Thyroid gland (tissue), 4 donors: ENCODE data around the gene TM4SF5.

Experiments used
- CTCF ChIP-seq, 6 experiments: fragments of 200-600 bp in 3 of 6; fragments of 450-650 bp in 3 of 6; sonication (generic) in 3 of 6; IDR thresholded peaks; one replicate each; pipeline ENCODE4 v1.5.1; 2016 to 2019; ENCODE audit warnings: antibody characterized with exemption in 6 of 6, mild to moderate bottlenecking in 2 of 6, inconsistent platforms in 1 of 6, moderate library complexity in 1 of 6
- POLR2A ChIP-seq, 2 donors: fragments of 450-650 bp; IDR thresholded peaks; one replicate each; pipeline ENCODE4 v1.6.1; 2017; ENCODE audit warnings: antibody characterized with exemption in 2 of 2, mild to moderate bottlenecking in 2 of 2, moderate library complexity in 1 of 2

GRCh38 chr17:4811471-4811870 is 39.8 kb downstream of the TM4SF5 start:
- no peak for TF ChIP-seq POLR2A (IDR thresholded peaks at IDR 0.05)
- TF ChIP-seq CTCF (IDR thresholded peaks at IDR 0.05): no peak
